Measurements from ENCODE around the gene COL11A2. TPM values are rescaled to one million over a fixed set of nuclear protein-coding genes. Genes with fewer than 3 reads are reported as not detected.

The COL11A2 gene
- polyA plus RNA-seq, 1 of the 3 experiments (the other 2 are of a cell fraction): 0.99 TPM

GRCh38 chr6:33123181-33123580 lies 69.1 kb downstream of the COL11A2 start:
- H3K4me2 ChIP-seq: no peak overlapping the region
- no peaks in the 10 kb centered on the region for H3K9me2 ChIP-seq
- H3K36me3 ChIP-seq (replicated peaks in 1 of 2; ENCODE audit: control insufficient read depth in 1 of 2, insufficient read depth in 2 of 2, low read length in 1 of 2): no peaks in the 10 kb centered on the region
- H3F3A ChIP-seq (replicated peaks; ENCODE audit: insufficient read depth): no peaks in the 10 kb centered on the region
- no peaks in the 10 kb centered on the region for H3K79me2 ChIP-seq (ENCODE audit: insufficient read depth)
- H3K27me3 ChIP-seq (ENCODE audit: insufficient read depth): peaks cover 19% of the 10 kb centered on the region; the same call in 1 of the 2 replicates
- no peaks in the 10 kb centered on the region for H3K9me3 ChIP-seq
- CTCF ChIA-PET: interaction anchor here (0.6 to 2.3 kb wide), 7 partner anchors 15 to 125 kb away, joined by 3 to 17 read pairs (median 4); no protein-coding TSS in a partner anchor
- H2AFZ ChIP-seq (ENCODE audit: low read depth): no peak overlapping the region
- H3K4me1 ChIP-seq (ENCODE audit: control insufficient read depth in 1 of 2, insufficient read depth in 2 of 2, low read depth in 1 of 2, low read length in 1 of 2): no peaks in the 10 kb centered on the region
- DNase-seq: no peak
- POLR2A ChIA-PET: interaction anchor here (0.8 kb wide), 1 partner anchor 126 kb away, joined by 3 read pairs; no protein-coding TSS in a partner anchor
- no peak overlapping the region for H3K9ac ChIP-seq
- TF ChIP-seq FOXM1 (IDR thresholded peaks at IDR 0.05; ENCODE audit: low read depth) (no peak), USF1 (IDR thresholded peaks at IDR 0.05; ENCODE audit: borderline replicate concordance, low read depth) (no peak), TCF12 (IDR thresholded peaks at IDR 0.05) (no peak), TEAD4 (IDR thresholded peaks at IDR 0.05; ENCODE audit: borderline replicate concordance, insufficient read depth) (no peak), MEF2A (IDR thresholded peaks at IDR 0.05; ENCODE audit: borderline replicate concordance, low read depth) (no peak), ZBTB33 (IDR thresholded peaks at IDR 0.05; ENCODE audit: borderline replicate concordance, low read depth) (no peak), GABPA (IDR thresholded peaks at IDR 0.05; ENCODE audit: low read depth) (no peak), FOXJ3 (CRISPR knock-in tag; IDR thresholded peaks at IDR 0.05) (no peak), FOSL2 (IDR thresholded peaks at IDR 0.05; ENCODE audit: borderline replicate concordance, low read depth) (no peak), IRF3 (IDR thresholded peaks at IDR 0.05; ENCODE audit: low read depth, low read length) (no peak), MAX (IDR thresholded peaks at IDR 0.05; ENCODE audit: low read depth) (no peak), RCOR1 (IDR thresholded peaks at IDR 0.05; ENCODE audit: low read length) (no peak), POLR2AphosphoS5 (IDR thresholded peaks at IDR 0.05; ENCODE audit: low read depth, low read length) (no peak), USF2 (IDR thresholded peaks at IDR 0.05; ENCODE audit: borderline replicate concordance, low read depth, low read length) (no peak), RXRA (IDR thresholded peaks at IDR 0.05; ENCODE audit: borderline replicate concordance, low read depth) (no peak), RFX5 (IDR thresholded peaks at IDR 0.05; ENCODE audit: low read length) (no peak), CTCF (IDR thresholded peaks at IDR 0.05) (no peak), PBX3 (IDR thresholded peaks at IDR 0.05) (no peak), NRF1 (IDR thresholded peaks at IDR 0.05; ENCODE audit: low read depth, low read length) (no peak), MXI1 (IDR thresholded peaks at IDR 0.05; ENCODE audit: low read depth, low read length) (no peak)
- no peaks in the 10 kb centered on the region for H4K20me1 ChIP-seq (ENCODE audit: insufficient read depth)
- WGBS (ENCODE audit: low lambda C conversion rate): 8% methylated on average over 6 of the region's 6 CpGs
- no peak overlapping the region for H3K27ac ChIP-seq (ENCODE audit: low read depth in 2 of 2, low read length in 1 of 2)
- H3K4me3 ChIP-seq (ENCODE audit: low read depth in 2 of 2, low read length in 1 of 2): no peak overlapping the region

Measured in SK-N-SH (cell line).